HepG2 (cell line): ENCODE data around the gene CST8. TPM values are rescaled to one million over a fixed set of nuclear protein-coding genes. Genes with fewer than 3 reads are reported as not detected.

ENCODE experiments used
- ATAC-seq: fragments of 200-7000 bp; cut with Tn5 transposase; 3 replicates; pipeline ENCODE4 v1.9.1; 2020; ENCODE audit warnings: mild to moderate bottlenecking, moderate library complexity
- BruUV-seq: library from RNA; stranded (reverse); fragments of 400-500 nt; replicated peaks from 2 replicates; lab custom pipeline; 2021; lab: Mats Ljungman, UMichigan
- CTCF ChIA-PET: fragments of 300-600 bp; formaldehyde crosslinking; extraction: SDS; loops from one replicate; lab custom pipeline; 2021; ENCODE audit warnings: low total read pairs, inconsistent platforms, low intra/inter-chr PET ratio; lab: Yijun Ruan, JAX
- POLR2A ChIA-PET: fragments of 350-600 bp; sonication (Branson Sonifier 250); formaldehyde crosslinking; loops from one replicate; lab custom pipeline; 2020; ENCODE audit warnings: antibody characterized with exemption, inconsistent platforms; lab: Yijun Ruan, JAX
- DNase-seq: peaks from one replicate; pipeline ENCODE4 v3.0.0-alpha.2; 2015; ENCODE audit warnings: low spot score
- FAIRE-seq: peaks from 3 replicates; lab custom pipeline; 2011; peaks lifted over from hg19 to GRCh38; lab: Jason Lieb, UNC
- H2AFZ ChIP-seq: one replicate; pipeline ENCODE4 v1.6.1; 2011; ENCODE audit warnings: low read length, inconsistent platforms
- H3K27ac ChIP-seq: fragments of 300-600 bp; 3 replicates; pipeline ENCODE4 v1.8.0; 2011; ENCODE audit warnings: mixed run types, mild to moderate bottlenecking, mixed read lengths, low read length, inconsistent platforms; ENCODE audit not compliant: insufficient read depth; ENCODE audit errors: extremely low read length
- H3K27me3 ChIP-seq, 2 experiments: fragments of 200-600 bp in 1 of 2; 2 replicates in 1 of 2; 3 replicates in 1 of 2; pipeline versions ENCODE4 v1.6.0 to v1.8.0; 2011; ENCODE audit warnings: low read length in 2 of 2, mild to moderate bottlenecking in 2 of 2, moderate library complexity in 2 of 2, inconsistent platforms in 1 of 2; ENCODE audit not compliant: insufficient read depth in 2 of 2, control insufficient read depth in 1 of 2
- H3K36me3 ChIP-seq, 2 experiments: fragments of 200-600 bp in 1 of 2; replicated peaks in 1 of 2; 2 replicates in 1 of 2; 3 replicates in 1 of 2; pipeline versions ENCODE4 v1.5.1 to v1.8.0; 2011; ENCODE audit warnings: low read length in 2 of 2, inconsistent platforms in 1 of 2; ENCODE audit not compliant: insufficient read depth in 2 of 2, control insufficient read depth in 1 of 2
- H3K4me1 ChIP-seq: 2 replicates; pipeline ENCODE4 v1.5.1; 2012; ENCODE audit warnings: low read length, inconsistent platforms; ENCODE audit not compliant: insufficient read depth
- H3K4me2 ChIP-seq: 2 replicates; pipeline ENCODE4 v1.6.0; 2011; ENCODE audit warnings: low read depth, low read length, inconsistent platforms
- H3K4me3 ChIP-seq, 3 experiments: fragments of 200-600 bp in 1 of 3; sonication (generic), shearing (Covaris generic) in 1 of 3; replicated peaks in 1 of 3; 2 replicates each; pipeline ENCODE4 v1.5.1; 2011 to 2016; ENCODE audit warnings: low read length in 3 of 3, inconsistent platforms in 2 of 3, low read depth in 2 of 3, mild to moderate bottlenecking in 2 of 3, control low read depth in 1 of 3, mixed read lengths in 1 of 3; ENCODE audit not compliant: insufficient read depth in 1 of 3
- H3K79me2 ChIP-seq: one replicate; pipeline ENCODE4 v1.6.1; 2011; ENCODE audit warnings: low read length, inconsistent platforms; ENCODE audit not compliant: insufficient read depth
- H3K9ac ChIP-seq: 2 replicates; pipeline ENCODE4 v1.6.0; 2011; ENCODE audit warnings: mild to moderate bottlenecking, low read depth, low read length, inconsistent platforms; ENCODE audit not compliant: insufficient read depth
- H3K9me3 ChIP-seq: 2 replicates; pipeline ENCODE4 v1.5.1; 2012; ENCODE audit warnings: mild to moderate bottlenecking, low read length
- H4K20me1 ChIP-seq: 2 replicates; pipeline ENCODE4 v1.6.0; 2011; ENCODE audit warnings: inconsistent platforms, mild to moderate bottlenecking, low read length, moderate library complexity; ENCODE audit not compliant: insufficient read depth
- SP2 ChIP-seq: sonication (generic); formaldehyde crosslinking; IDR thresholded peaks from 2 replicates; pipeline ENCODE4 v1.5.1; 2020; ENCODE audit warnings: mild to moderate bottlenecking, missing genetic modification reagents
- WGBS: methylation state at CpG from one replicate; pipeline ENCODE4 v1.1.6; 2017; ENCODE audit warnings: low lambda C conversion rate; 5-methylcytosine and 5-hydroxymethylcytosine counted together
- in situ Hi-C: cut with HindIII; loops from 2 replicates; pipeline ENCODE4 v1.10.0; 2017; ENCODE audit warnings: low pct_unique_long_range_greater_than_20kb; ENCODE audit not compliant: extremely low pct_ligation_motif_present
- intact Hi-C: fragments of 100-400 bp; cut with micrococcal nuclease; formaldehyde crosslinking; loops from one replicate; pipeline ENCODE4 v1.10.0; 2022; ENCODE audit not compliant: unreplicated experiment
- polyA plus RNA-seq, 8 experiments: library from polyadenylated mRNA; depleted of rRNA in 3 of 8; stranded (reverse) in 7 of 8; unstranded in 1 of 8; fragments of >200 nt; fragmentation: Illumina TruSeq in 4 of 8; extraction: Trizol in 4 of 8; gene quantifications; 2 replicates each; pipeline versions ENCODE4 v1.2.1 to v1.2.3, GENCODE V29; 2011 to 2016; ENCODE audit warnings: low read depth in 4 of 8, missing spikeins in 1 of 8, mixed read lengths in 1 of 8; ENCODE audit not compliant: insufficient read depth in 1 of 8
- small RNA-seq, 3 experiments: library from RNA; depleted of rRNA; stranded (forward); fragments of <200 nt; gene quantifications; one replicate each; pipeline ENCODE3, GENCODE V24; 2012; ENCODE audit warnings: low read depth in 2 of 3, low replicate concordance in 1 of 3; ENCODE audit not compliant: insufficient read length in 3 of 3, insufficient read depth in 2 of 3
- total RNA-seq, 5 experiments: library from RNA; depleted of rRNA; stranded (reverse); fragments of >200 nt; fragmentation: Illumina TruSeq; extraction: Trizol; gene quantifications; 2 replicates each; pipeline ENCODE4 v1.2.3, GENCODE V29; 2016; ENCODE audit warnings: low read depth in 1 of 5
- TF ChIP-seq, protein P1 (sequence below): sonication (generic); formaldehyde crosslinking; conservative IDR thresholded peaks from 2 replicates; pipeline ENCODE4 v1.4.0; 2020; ENCODE audit warnings: missing genetic modification reagents
- TF ChIP-seq, protein P2 (sequence below): sonication (generic); formaldehyde crosslinking; IDR thresholded peaks from 2 replicates; pipeline ENCODE4 v1.5.1; 2020; ENCODE audit warnings: missing genetic modification reagents, mild to moderate bottlenecking, borderline replicate concordance
- TF ChIP-seq, protein P3 (sequence below): sonication (generic); formaldehyde crosslinking; IDR thresholded peaks from 2 replicates; pipeline ENCODE4 v1.4.0; 2020; ENCODE audit warnings: missing genetic modification reagents

CST8 gene
- total and polyA plus RNA-seq, 2 of the 13 experiments (the other 11 are each of a cell fraction or from before 2014, with no cell fraction given): not detected

DNA sequence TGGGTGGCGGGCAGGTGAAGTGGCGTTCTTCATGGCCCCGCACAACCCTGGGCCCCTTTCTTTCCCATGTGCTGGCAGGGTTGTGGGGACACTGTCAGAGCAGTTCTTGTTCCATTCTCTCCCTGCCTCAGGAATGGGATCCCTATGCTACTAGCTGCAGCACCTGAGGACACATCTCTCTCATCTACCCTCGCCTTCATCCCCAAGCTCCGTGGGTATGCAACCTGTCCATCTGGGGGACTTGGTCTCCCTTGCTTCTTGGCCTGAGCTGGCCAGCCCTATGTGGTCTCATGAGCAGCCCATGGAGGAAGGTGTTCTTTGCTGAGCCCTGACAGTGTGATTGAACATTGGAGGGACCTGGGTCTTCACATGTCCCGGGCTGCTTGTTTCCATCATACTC is 53.2 kb downstream of the CST8 start:
- Histone ChIP-seq H2AFZ (no peak overlapping the region), H3K27me3 (peaks cover 3 to 9% of the 10 kb centered on the region in 2 experiments; a peak in 2 of 5 replicates), H3K9ac (no peak overlapping the region), H3K9me3 (no peaks in the 10 kb centered on the region), H3K79me2 (no peaks in the 10 kb centered on the region), H3K36me3 (no peaks in the 10 kb centered on the region), H4K20me1 (no peaks in the 10 kb centered on the region), H3K27ac (no peak overlapping the region), H3K4me3 (no peak overlapping the region), H3K4me1 (peaks cover 19% of the 10 kb centered on the region), H3K4me2 (no peak overlapping the region)
- DNase-seq (no peak), FAIRE-seq (no peak), ATAC-seq (no peak)
- intact Hi-C loops (no loop called here), in situ Hi-C loops (no loop called here)
- POLR2A ChIA-PET: no interaction called here
- TF ChIP-seq, protein P1, sequence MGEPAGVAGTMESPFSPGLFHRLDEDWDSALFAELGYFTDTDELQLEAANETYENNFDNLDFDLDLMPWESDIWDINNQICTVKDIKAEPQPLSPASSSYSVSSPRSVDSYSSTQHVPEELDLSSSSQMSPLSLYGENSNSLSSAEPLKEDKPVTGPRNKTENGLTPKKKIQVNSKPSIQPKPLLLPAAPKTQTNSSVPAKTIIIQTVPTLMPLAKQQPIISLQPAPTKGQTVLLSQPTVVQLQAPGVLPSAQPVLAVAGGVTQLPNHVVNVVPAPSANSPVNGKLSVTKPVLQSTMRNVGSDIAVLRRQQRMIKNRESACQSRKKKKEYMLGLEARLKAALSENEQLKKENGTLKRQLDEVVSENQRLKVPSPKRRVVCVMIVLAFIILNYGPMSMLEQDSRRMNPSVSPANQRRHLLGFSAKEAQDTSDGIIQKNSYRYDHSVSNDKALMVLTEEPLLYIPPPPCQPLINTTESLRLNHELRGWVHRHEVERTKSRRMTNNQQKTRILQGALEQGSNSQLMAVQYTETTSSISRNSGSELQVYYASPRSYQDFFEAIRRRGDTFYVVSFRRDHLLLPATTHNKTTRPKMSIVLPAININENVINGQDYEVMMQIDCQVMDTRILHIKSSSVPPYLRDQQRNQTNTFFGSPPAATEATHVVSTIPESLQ (CRISPR knock-in tag): no peak
- TF ChIP-seq, protein P2, sequence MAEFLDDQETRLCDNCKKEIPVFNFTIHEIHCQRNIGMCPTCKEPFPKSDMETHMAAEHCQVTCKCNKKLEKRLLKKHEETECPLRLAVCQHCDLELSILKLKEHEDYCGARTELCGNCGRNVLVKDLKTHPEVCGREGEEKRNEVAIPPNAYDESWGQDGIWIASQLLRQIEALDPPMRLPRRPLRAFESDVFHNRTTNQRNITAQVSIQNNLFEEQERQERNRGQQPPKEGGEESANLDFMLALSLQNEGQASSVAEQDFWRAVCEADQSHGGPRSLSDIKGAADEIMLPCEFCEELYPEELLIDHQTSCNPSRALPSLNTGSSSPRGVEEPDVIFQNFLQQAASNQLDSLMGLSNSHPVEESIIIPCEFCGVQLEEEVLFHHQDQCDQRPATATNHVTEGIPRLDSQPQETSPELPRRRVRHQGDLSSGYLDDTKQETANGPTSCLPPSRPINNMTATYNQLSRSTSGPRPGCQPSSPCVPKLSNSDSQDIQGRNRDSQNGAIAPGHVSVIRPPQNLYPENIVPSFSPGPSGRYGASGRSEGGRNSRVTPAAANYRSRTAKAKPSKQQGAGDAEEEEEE (CRISPR knock-in tag): no peak
- no peak for TF ChIP-seq SP2 (CRISPR knock-in tag)
- TF ChIP-seq, protein P3, sequence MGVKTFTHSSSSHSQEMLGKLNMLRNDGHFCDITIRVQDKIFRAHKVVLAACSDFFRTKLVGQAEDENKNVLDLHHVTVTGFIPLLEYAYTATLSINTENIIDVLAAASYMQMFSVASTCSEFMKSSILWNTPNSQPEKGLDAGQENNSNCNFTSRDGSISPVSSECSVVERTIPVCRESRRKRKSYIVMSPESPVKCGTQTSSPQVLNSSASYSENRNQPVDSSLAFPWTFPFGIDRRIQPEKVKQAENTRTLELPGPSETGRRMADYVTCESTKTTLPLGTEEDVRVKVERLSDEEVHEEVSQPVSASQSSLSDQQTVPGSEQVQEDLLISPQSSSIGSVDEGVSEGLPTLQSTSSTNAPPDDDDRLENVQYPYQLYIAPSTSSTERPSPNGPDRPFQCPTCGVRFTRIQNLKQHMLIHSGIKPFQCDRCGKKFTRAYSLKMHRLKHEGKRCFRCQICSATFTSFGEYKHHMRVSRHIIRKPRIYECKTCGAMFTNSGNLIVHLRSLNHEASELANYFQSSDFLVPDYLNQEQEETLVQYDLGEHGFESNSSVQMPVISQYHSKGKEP (CRISPR knock-in tag): no peak
- no TSS peak for BruUV-seq
- CTCF ChIA-PET: no interaction called here
- WGBS: 50% methylated on average over 6 of the region's 6 CpGs

Small RNA genes lying within 50 kb of the gene (small RNA-seq; reads per million reads assigned to genes)
- 0 reads per million in 3 experiments for gene RF00019

Other genes with a start within 250 kb of the CST8 start
- 65.9 and 69.7 TPM in 2 replicates for gene NXT1, start 140.3 kb upstream of the CST8 start, total RNA-seq (2016; rRNA removed; fragmentation: Illumina TruSeq; extraction: Trizol)
- 35.6 and 40.8 TPM in 2 replicates for gene NXT1, start 140.3 kb upstream of the CST8 start, polyA plus RNA-seq (2011; rRNA removed)
- gene GZF1, start 128.9 kb upstream of the CST8 start, total RNA-seq (2016; rRNA removed; fragmentation: Illumina TruSeq; extraction: Trizol): 26.0 and 26.4 TPM in 2 replicates
- gene GZF1, start 128.9 kb upstream of the CST8 start, polyA plus RNA-seq (2011; rRNA removed): 16.9 and 21.9 TPM in 2 replicates
- gene NAPB, start 69.6 kb upstream of the CST8 start, total RNA-seq (2016; rRNA removed; fragmentation: Illumina TruSeq; extraction: Trizol): 9.5 and 15.2 TPM in 2 replicates
- 16.1 and 16.3 TPM in 2 replicates for gene NAPB, start 69.6 kb upstream of the CST8 start, polyA plus RNA-seq (2011; rRNA removed)
- gene CSTL1, start 51.4 kb upstream of the CST8 start, total RNA-seq (2016; rRNA removed; fragmentation: Illumina TruSeq; extraction: Trizol): not detected in 2 replicates
- gene CSTL1, start 51.4 kb upstream of the CST8 start, polyA plus RNA-seq (2011; rRNA removed): not detected in 2 replicates
- gene CST11, start 38.2 kb upstream of the CST8 start, total RNA-seq (2016; rRNA removed; fragmentation: Illumina TruSeq; extraction: Trizol): not detected in 2 replicates
- not detected in 2 replicates for gene CST11, start 38.2 kb upstream of the CST8 start, polyA plus RNA-seq (2011; rRNA removed)
- 0.15 TPM in 1 of 2 replicates, not detected in the other for gene CST9L, start 77.4 kb downstream of the CST8 start, total RNA-seq (2016; rRNA removed; fragmentation: Illumina TruSeq; extraction: Trizol)
- gene CST9L, start 77.4 kb downstream of the CST8 start, polyA plus RNA-seq (2011; rRNA removed): not detected in 2 replicates
- gene CST9, start 114.8 kb downstream of the CST8 start, total RNA-seq (2016; rRNA removed; fragmentation: Illumina TruSeq; extraction: Trizol): 0.07 TPM in 1 of 2 replicates, not detected in the other
- not detected in 2 replicates for gene CST9, start 114.8 kb downstream of the CST8 start, polyA plus RNA-seq (2011; rRNA removed)
- 300 and 690 TPM in 2 replicates for gene CST3, start 146.8 kb downstream of the CST8 start, total RNA-seq (2016; rRNA removed; fragmentation: Illumina TruSeq; extraction: Trizol)
- gene CST3, start 146.8 kb downstream of the CST8 start, polyA plus RNA-seq (2011; rRNA removed): 1,005 and 1,077 TPM in 2 replicates
- not detected in 2 replicates for gene CST4, start 197.9 kb downstream of the CST8 start, total RNA-seq (2016; rRNA removed; fragmentation: Illumina TruSeq; extraction: Trizol)
- 0.16 TPM in 1 of 2 replicates, not detected in the other for gene CST4, start 197.9 kb downstream of the CST8 start, polyA plus RNA-seq (2011; rRNA removed)